HepG2 (cell line): Measurements from ENCODE around the gene PITPNM2. TPM values are rescaled to one million over a fixed set of nuclear protein-coding genes. Genes with fewer than 3 reads are reported as not detected.

Experiments
- ATAC-seq: fragments of 200-7000 bp; cut with Tn5 transposase; 3 replicates; pipeline ENCODE4 v1.9.1; 2020; ENCODE audit warnings: mild to moderate bottlenecking, moderate library complexity
- BruUV-seq: library from RNA; stranded (reverse); fragments of 400-500 nt; replicated peaks from 2 replicates; lab custom pipeline; 2021; lab: Mats Ljungman, UMichigan
- CTCF ChIA-PET: fragments of 300-600 bp; formaldehyde crosslinking; extraction: SDS; loops from one replicate; lab custom pipeline; 2021; ENCODE audit warnings: low total read pairs, inconsistent platforms, low intra/inter-chr PET ratio; lab: Yijun Ruan, JAX
- POLR2A ChIA-PET: fragments of 350-600 bp; sonication (Branson Sonifier 250); formaldehyde crosslinking; loops from one replicate; lab custom pipeline; 2020; ENCODE audit warnings: antibody characterized with exemption, inconsistent platforms; lab: Yijun Ruan, JAX
- DNase-seq: peaks from one replicate; pipeline ENCODE4 v3.0.0-alpha.2; 2015; ENCODE audit warnings: low spot score
- FAIRE-seq: peaks from 3 replicates; lab custom pipeline; 2011; peaks lifted over from hg19 to GRCh38; lab: Jason Lieb, UNC
- H2AFZ ChIP-seq: one replicate; pipeline ENCODE4 v1.6.1; 2011; ENCODE audit warnings: low read length, inconsistent platforms
- H3K27ac ChIP-seq: fragments of 300-600 bp; 3 replicates; pipeline ENCODE4 v1.8.0; 2011; ENCODE audit warnings: mixed run types, mild to moderate bottlenecking, mixed read lengths, low read length, inconsistent platforms; ENCODE audit not compliant: insufficient read depth; ENCODE audit errors: extremely low read length
- H3K27me3 ChIP-seq, 2 experiments: fragments of 200-600 bp in 1 of 2; 2 replicates in 1 of 2; 3 replicates in 1 of 2; pipeline versions ENCODE4 v1.6.0 to v1.8.0; 2011; ENCODE audit warnings: low read length in 2 of 2, mild to moderate bottlenecking in 2 of 2, moderate library complexity in 2 of 2, inconsistent platforms in 1 of 2; ENCODE audit not compliant: insufficient read depth in 2 of 2, control insufficient read depth in 1 of 2
- H3K36me3 ChIP-seq, 2 experiments: fragments of 200-600 bp in 1 of 2; replicated peaks in 1 of 2; 2 replicates in 1 of 2; 3 replicates in 1 of 2; pipeline versions ENCODE4 v1.5.1 to v1.8.0; 2011; ENCODE audit warnings: low read length in 2 of 2, inconsistent platforms in 1 of 2; ENCODE audit not compliant: insufficient read depth in 2 of 2, control insufficient read depth in 1 of 2
- H3K4me1 ChIP-seq: 2 replicates; pipeline ENCODE4 v1.5.1; 2012; ENCODE audit warnings: low read length, inconsistent platforms; ENCODE audit not compliant: insufficient read depth
- H3K4me2 ChIP-seq: 2 replicates; pipeline ENCODE4 v1.6.0; 2011; ENCODE audit warnings: low read depth, low read length, inconsistent platforms
- H3K4me3 ChIP-seq, 3 experiments: fragments of 200-600 bp in 1 of 3; sonication (generic), shearing (Covaris generic) in 1 of 3; replicated peaks in 1 of 3; 2 replicates each; pipeline ENCODE4 v1.5.1; 2011 to 2016; ENCODE audit warnings: low read length in 3 of 3, inconsistent platforms in 2 of 3, low read depth in 2 of 3, mild to moderate bottlenecking in 2 of 3, control low read depth in 1 of 3, mixed read lengths in 1 of 3; ENCODE audit not compliant: insufficient read depth in 1 of 3
- H3K79me2 ChIP-seq: one replicate; pipeline ENCODE4 v1.6.1; 2011; ENCODE audit warnings: low read length, inconsistent platforms; ENCODE audit not compliant: insufficient read depth
- H3K9ac ChIP-seq: 2 replicates; pipeline ENCODE4 v1.6.0; 2011; ENCODE audit warnings: mild to moderate bottlenecking, low read depth, low read length, inconsistent platforms; ENCODE audit not compliant: insufficient read depth
- H3K9me3 ChIP-seq: 2 replicates; pipeline ENCODE4 v1.5.1; 2012; ENCODE audit warnings: mild to moderate bottlenecking, low read length
- H4K20me1 ChIP-seq: 2 replicates; pipeline ENCODE4 v1.6.0; 2011; ENCODE audit warnings: inconsistent platforms, mild to moderate bottlenecking, low read length, moderate library complexity; ENCODE audit not compliant: insufficient read depth
- ATM ChIP-seq: fragments of 450-650 bp; IDR thresholded peaks from 2 replicates; pipeline ENCODE4 v1.7.1; 2017; ENCODE audit warnings: mild to moderate bottlenecking, borderline replicate concordance
- DNMT1 ChIP-seq: sonication (generic); formaldehyde crosslinking; IDR thresholded peaks from 2 replicates; pipeline ENCODE4 v1.5.1; 2020; ENCODE audit warnings: mild to moderate bottlenecking, missing genetic modification reagents
- FLYWCH1 ChIP-seq: sonication (generic); formaldehyde crosslinking; IDR thresholded peaks from 2 replicates; pipeline ENCODE4 v1.8.1; 2023; ENCODE audit warnings: mild to moderate bottlenecking, missing genetic modification reagents
- GTF3A ChIP-seq: sonication (generic); formaldehyde crosslinking; conservative IDR thresholded peaks from 2 replicates; pipeline ENCODE4 v1.4.0; 2020; ENCODE audit warnings: mild to moderate bottlenecking, missing genetic modification reagents
- HDAC1 ChIP-seq: sonication (generic); formaldehyde crosslinking; IDR thresholded peaks from 2 replicates; pipeline ENCODE4 v1.5.1; 2020; ENCODE audit warnings: mild to moderate bottlenecking, missing genetic modification reagents
- KDM4B ChIP-seq: sonication (generic); formaldehyde crosslinking; IDR thresholded peaks from 2 replicates; pipeline ENCODE4 v1.4.0; 2020; ENCODE audit warnings: missing genetic modification reagents
- KDM5B ChIP-seq: sonication (generic); formaldehyde crosslinking; IDR thresholded peaks from 2 replicates; pipeline ENCODE4 v1.4.0; 2020; ENCODE audit warnings: missing genetic modification reagents, mild to moderate bottlenecking, borderline replicate concordance
- RBAK ChIP-seq: sonication (generic); formaldehyde crosslinking; IDR thresholded peaks from 2 replicates; pipeline ENCODE4 v1.5.1; 2020; ENCODE audit warnings: mild to moderate bottlenecking, missing genetic modification reagents
- XBP1 ChIP-seq: sonication (generic); formaldehyde crosslinking; IDR thresholded peaks from 2 replicates; pipeline ENCODE4 v1.5.0; 2020; ENCODE audit warnings: missing genetic modification reagents
- YEATS4 ChIP-seq: sonication (generic); formaldehyde crosslinking; IDR thresholded peaks from 2 replicates; pipeline ENCODE4 v1.4.0; 2020; ENCODE audit warnings: missing genetic modification reagents, borderline replicate concordance
- ZFAT ChIP-seq: sonication (generic); formaldehyde crosslinking; conservative IDR thresholded peaks from 2 replicates; pipeline ENCODE4 v1.8.1; 2023; ENCODE audit warnings: missing genetic modification reagents, inconsistent platforms
- ZNF3 ChIP-seq: IDR thresholded peaks from 2 replicates; pipeline ENCODE4 v1.7.0; 2017; ENCODE audit warnings: inconsistent platforms
- WGBS: methylation state at CpG from one replicate; pipeline ENCODE4 v1.1.6; 2017; ENCODE audit warnings: low lambda C conversion rate; 5-methylcytosine and 5-hydroxymethylcytosine counted together
- in situ Hi-C: cut with HindIII; loops from 2 replicates; pipeline ENCODE4 v1.10.0; 2017; ENCODE audit warnings: low pct_unique_long_range_greater_than_20kb; ENCODE audit not compliant: extremely low pct_ligation_motif_present
- intact Hi-C: fragments of 100-400 bp; cut with micrococcal nuclease; formaldehyde crosslinking; loops from one replicate; pipeline ENCODE4 v1.10.0; 2022; ENCODE audit not compliant: unreplicated experiment
- polyA plus RNA-seq, 8 experiments: library from polyadenylated mRNA; depleted of rRNA in 3 of 8; stranded (reverse) in 7 of 8; unstranded in 1 of 8; fragments of >200 nt; fragmentation: Illumina TruSeq in 4 of 8; extraction: Trizol in 4 of 8; gene quantifications; 2 replicates each; pipeline versions ENCODE4 v1.2.1 to v1.2.3, GENCODE V29; 2011 to 2016; ENCODE audit warnings: low read depth in 4 of 8, missing spikeins in 1 of 8, mixed read lengths in 1 of 8; ENCODE audit not compliant: insufficient read depth in 1 of 8
- total RNA-seq, 5 experiments: library from RNA; depleted of rRNA; stranded (reverse); fragments of >200 nt; fragmentation: Illumina TruSeq; extraction: Trizol; gene quantifications; 2 replicates each; pipeline ENCODE4 v1.2.3, GENCODE V29; 2016; ENCODE audit warnings: low read depth in 1 of 5
- TF ChIP-seq, protein P1 (sequence below): IDR thresholded peaks from 2 replicates; pipeline ENCODE4 v1.6.1; 2016; ENCODE audit warnings: low read depth, missing genetic modification reagents, missing compliant biosample characterization
- TF ChIP-seq, protein P2 (sequence below): sonication (generic); formaldehyde crosslinking; IDR thresholded peaks from 2 replicates; pipeline ENCODE4 v1.4.0; 2020; ENCODE audit warnings: mild to moderate bottlenecking, missing genetic modification reagents
- TF ChIP-seq, protein P3 (sequence below): sonication (generic); formaldehyde crosslinking; IDR thresholded peaks from 2 replicates; pipeline ENCODE4 v1.4.0; 2020; ENCODE audit warnings: missing genetic modification reagents, borderline replicate concordance

PITPNM2 gene
- total and polyA plus RNA-seq, 2 of the 13 experiments (the other 11 are each of a cell fraction or from before 2014, with no cell fraction given): 4.2 to 5.3 TPM

DNA sequence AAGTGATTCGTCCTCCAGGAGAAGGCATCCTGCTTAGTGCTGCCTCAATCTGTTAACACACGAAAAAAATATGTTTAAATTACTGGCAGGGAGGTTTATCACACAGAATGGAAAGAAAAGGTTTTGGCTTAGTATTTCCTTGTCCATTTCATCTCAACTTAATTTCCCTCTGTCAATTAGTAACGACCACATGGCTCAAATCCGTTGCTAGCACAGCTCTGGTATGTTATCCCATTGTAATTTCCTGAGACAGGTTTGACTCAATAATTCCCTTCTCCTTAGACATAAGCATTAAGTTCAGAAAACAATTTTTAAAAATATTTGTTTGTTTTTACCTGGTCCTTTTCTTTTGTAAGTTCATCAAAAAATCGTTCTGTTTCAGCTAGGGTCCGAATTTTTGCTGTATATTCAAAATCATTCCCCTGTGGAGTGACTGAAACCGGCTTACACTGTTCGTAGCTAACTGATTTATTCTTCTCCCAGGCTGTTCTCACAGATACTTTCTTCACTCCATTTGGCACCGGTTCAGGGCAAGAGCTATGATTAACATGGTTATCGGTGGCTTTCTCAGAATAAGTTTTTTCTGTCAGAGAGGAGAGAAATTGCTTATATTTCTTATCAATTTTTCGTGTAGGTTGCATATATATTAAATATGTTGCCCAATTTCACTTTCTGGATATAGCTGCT is 10.1 kb upstream of the PITPNM2 start:
- in situ Hi-C loops (no loop called here), intact Hi-C loops (no loop called here)
- peaks cover 9 to 51% of the 10 kb centered on the region in 2 experiments for H3K36me3 ChIP-seq
- no peak overlapping the region for H3K4me3 ChIP-seq
- H3K27ac ChIP-seq: no peak overlapping the region
- H3K4me1 ChIP-seq: peaks cover 15% of the 10 kb centered on the region
- no TSS peak for BruUV-seq
- H3K9ac ChIP-seq: no peak overlapping the region
- no peak overlapping the region for H2AFZ ChIP-seq
- H3K9me3 ChIP-seq: no peaks in the 10 kb centered on the region
- CTCF ChIA-PET: no interaction called here
- no peak for FAIRE-seq
- no peaks in the 10 kb centered on the region for H3K79me2 ChIP-seq
- no peak for ATAC-seq
- 88% methylated on average over 11 of the region's 11 CpGs for WGBS
- POLR2A ChIA-PET: interaction anchor here (1.3 kb wide), 1 partner anchor 72 kb away, joined by 3 read pairs; the partner anchor contains the start of genes MPHOSPH9 and MTRFR
- no peaks in the 10 kb centered on the region for H3K27me3 ChIP-seq
- no peak for DNase-seq
- no peaks in the 10 kb centered on the region for H4K20me1 ChIP-seq
- H3K4me2 ChIP-seq: no peak overlapping the region
- TF ChIP-seq, protein P1, sequence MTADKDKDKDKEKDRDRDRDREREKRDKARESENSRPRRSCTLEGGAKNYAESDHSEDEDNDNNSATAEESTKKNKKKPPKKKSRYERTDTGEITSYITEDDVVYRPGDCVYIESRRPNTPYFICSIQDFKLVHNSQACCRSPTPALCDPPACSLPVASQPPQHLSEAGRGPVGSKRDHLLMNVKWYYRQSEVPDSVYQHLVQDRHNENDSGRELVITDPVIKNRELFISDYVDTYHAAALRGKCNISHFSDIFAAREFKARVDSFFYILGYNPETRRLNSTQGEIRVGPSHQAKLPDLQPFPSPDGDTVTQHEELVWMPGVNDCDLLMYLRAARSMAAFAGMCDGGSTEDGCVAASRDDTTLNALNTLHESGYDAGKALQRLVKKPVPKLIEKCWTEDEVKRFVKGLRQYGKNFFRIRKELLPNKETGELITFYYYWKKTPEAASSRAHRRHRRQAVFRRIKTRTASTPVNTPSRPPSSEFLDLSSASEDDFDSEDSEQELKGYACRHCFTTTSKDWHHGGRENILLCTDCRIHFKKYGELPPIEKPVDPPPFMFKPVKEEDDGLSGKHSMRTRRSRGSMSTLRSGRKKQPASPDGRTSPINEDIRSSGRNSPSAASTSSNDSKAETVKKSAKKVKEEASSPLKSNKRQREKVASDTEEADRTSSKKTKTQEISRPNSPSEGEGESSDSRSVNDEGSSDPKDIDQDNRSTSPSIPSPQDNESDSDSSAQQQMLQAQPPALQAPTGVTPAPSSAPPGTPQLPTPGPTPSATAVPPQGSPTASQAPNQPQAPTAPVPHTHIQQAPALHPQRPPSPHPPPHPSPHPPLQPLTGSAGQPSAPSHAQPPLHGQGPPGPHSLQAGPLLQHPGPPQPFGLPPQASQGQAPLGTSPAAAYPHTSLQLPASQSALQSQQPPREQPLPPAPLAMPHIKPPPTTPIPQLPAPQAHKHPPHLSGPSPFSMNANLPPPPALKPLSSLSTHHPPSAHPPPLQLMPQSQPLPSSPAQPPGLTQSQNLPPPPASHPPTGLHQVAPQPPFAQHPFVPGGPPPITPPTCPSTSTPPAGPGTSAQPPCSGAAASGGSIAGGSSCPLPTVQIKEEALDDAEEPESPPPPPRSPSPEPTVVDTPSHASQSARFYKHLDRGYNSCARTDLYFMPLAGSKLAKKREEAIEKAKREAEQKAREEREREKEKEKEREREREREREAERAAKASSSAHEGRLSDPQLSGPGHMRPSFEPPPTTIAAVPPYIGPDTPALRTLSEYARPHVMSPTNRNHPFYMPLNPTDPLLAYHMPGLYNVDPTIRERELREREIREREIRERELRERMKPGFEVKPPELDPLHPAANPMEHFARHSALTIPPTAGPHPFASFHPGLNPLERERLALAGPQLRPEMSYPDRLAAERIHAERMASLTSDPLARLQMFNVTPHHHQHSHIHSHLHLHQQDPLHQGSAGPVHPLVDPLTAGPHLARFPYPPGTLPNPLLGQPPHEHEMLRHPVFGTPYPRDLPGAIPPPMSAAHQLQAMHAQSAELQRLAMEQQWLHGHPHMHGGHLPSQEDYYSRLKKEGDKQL (CRISPR knock-in tag): no peak
- TF ChIP-seq DNMT1 (CRISPR knock-in tag) (no peak), XBP1 (no peak), HDAC1 (CRISPR knock-in tag) (no peak), ATM (no peak), KDM5B (CRISPR knock-in tag) (no peak), KDM4B (CRISPR knock-in tag) (no peak), RBAK (CRISPR knock-in tag) (no peak), FLYWCH1 (no peak), YEATS4 (no peak), ZFAT (CRISPR knock-in tag) (no peak), GTF3A (CRISPR knock-in tag) (no peak), ZNF3 (CRISPR knock-in tag) (no peak)
- TF ChIP-seq, protein P2, sequence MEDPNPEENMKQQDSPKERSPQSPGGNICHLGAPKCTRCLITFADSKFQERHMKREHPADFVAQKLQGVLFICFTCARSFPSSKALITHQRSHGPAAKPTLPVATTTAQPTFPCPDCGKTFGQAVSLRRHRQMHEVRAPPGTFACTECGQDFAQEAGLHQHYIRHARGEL: no peak
- TF ChIP-seq, protein P3, sequence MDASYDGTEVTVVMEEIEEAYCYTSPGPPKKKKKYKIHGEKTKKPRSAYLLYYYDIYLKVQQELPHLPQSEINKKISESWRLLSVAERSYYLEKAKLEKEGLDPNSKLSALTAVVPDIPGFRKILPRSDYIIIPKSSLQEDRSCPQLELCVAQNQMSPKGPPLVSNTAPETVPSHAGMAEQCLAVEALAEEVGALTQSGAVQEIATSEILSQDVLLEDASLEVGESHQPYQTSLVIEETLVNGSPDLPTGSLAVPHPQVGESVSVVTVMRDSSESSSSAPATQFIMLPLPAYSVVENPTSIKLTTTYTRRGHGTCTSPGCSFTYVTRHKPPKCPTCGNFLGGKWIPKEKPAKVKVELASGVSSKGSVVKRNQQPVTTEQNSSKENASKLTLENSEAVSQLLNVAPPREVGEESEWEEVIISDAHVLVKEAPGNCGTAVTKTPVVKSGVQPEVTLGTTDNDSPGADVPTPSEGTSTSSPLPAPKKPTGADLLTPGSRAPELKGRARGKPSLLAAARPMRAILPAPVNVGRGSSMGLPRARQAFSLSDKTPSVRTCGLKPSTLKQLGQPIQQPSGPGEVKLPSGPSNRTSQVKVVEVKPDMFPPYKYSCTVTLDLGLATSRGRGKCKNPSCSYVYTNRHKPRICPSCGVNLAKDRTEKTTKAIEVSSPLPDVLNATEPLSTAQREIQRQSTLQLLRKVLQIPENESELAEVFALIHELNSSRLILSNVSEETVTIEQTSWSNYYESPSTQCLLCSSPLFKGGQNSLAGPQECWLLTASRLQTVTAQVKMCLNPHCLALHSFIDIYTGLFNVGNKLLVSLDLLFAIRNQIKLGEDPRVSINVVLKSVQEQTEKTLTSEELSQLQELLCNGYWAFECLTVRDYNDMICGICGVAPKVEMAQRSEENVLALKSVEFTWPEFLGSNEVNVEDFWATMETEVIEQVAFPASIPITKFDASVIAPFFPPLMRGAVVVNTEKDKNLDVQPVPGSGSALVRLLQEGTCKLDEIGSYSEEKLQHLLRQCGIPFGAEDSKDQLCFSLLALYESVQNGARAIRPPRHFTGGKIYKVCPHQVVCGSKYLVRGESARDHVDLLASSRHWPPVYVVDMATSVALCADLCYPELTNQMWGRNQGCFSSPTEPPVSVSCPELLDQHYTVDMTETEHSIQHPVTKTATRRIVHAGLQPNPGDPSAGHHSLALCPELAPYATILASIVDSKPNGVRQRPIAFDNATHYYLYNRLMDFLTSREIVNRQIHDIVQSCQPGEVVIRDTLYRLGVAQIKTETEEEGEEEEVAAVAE (CRISPR knock-in tag): no peak
